Neural cell (in vitro differentiated cells): ENCODE data around the gene CDON.

Source experiments
- CTCF ChIP-seq: fragments of 450-650 bp; IDR thresholded peaks from 2 replicates; pipeline ENCODE4 v1.5.1; 2014; ENCODE audit warnings: antibody characterized with exemption, mild to moderate bottlenecking, moderate library complexity; ENCODE audit not compliant: poor library complexity, severe bottlenecking
- EP300 ChIP-seq: fragments of 450-650 bp; conservative IDR thresholded peaks from 2 replicates; pipeline ENCODE4 v1.6.1; 2014; ENCODE audit warnings: antibody characterized with exemption, mild to moderate bottlenecking, moderate library complexity; ENCODE audit not compliant: poor library complexity, severe bottlenecking
- EZH2 ChIP-seq: fragments of 200-600, 300-800 bp; shearing (Covaris generic), sonication (generic); IDR thresholded peaks from 2 replicates; pipeline ENCODE4 v1.6.1; 2014; ENCODE audit warnings: antibody characterized with exemption, low read length, borderline replicate concordance, mild to moderate bottlenecking; ENCODE audit not compliant: insufficient read depth, poor library complexity, severe bottlenecking
- MXI1 ChIP-seq: fragments of 450-650 bp; conservative IDR thresholded peaks from 2 replicates; pipeline ENCODE4 v1.6.1; 2014; ENCODE audit warnings: antibody characterized with exemption, mild to moderate bottlenecking; ENCODE audit not compliant: poor library complexity, severe bottlenecking
- POLR2AphosphoS5 ChIP-seq: IDR thresholded peaks from 2 replicates; pipeline ENCODE4 v1.6.1; 2012
- RAD21 ChIP-seq: fragments of 450-650 bp; conservative IDR thresholded peaks from 2 replicates; pipeline ENCODE4 v1.6.1; 2014; ENCODE audit warnings: antibody characterized with exemption, mild to moderate bottlenecking, moderate library complexity
- REST ChIP-seq: IDR thresholded peaks from 2 replicates; pipeline ENCODE4 v1.6.1; 2012; ENCODE audit warnings: borderline replicate concordance
- TAF1 ChIP-seq: IDR thresholded peaks from 2 replicates; pipeline ENCODE4 v1.6.1; 2012; ENCODE audit warnings: low read depth

GRCh38 chr11:126058105-126058874, 4.4 kb downstream of the CDON start:
- no peak for TF ChIP-seq CTCF
- TF ChIP-seq REST, result no peak
- no peak for TF ChIP-seq EP300
- TF ChIP-seq POLR2AphosphoS5, result no peak
- no peak for TF ChIP-seq TAF1
- no peak for TF ChIP-seq EZH2
- TF ChIP-seq RAD21, result no peak
- TF ChIP-seq MXI1, result no peak
